PC-9 (cell line): Measurements from ENCODE around the gene PARD6B. TPM values are rescaled to one million over a fixed set of nuclear protein-coding genes. Genes with fewer than 3 reads are reported as not detected.

Experiments
- BruUV-seq: library from RNA; stranded (reverse); fragments of 400-500 nt; replicated peaks from 2 replicates; lab custom pipeline; 2021; lab: Mats Ljungman, UMichigan
- CTCF ChIA-PET: fragments of 300-600 bp; sonication (Branson Sonifier 250); formaldehyde crosslinking; loops from one replicate; lab custom pipeline; 2022; ENCODE audit warnings: antibody characterized with exemption; lab: Charles Lee
- POLR2A ChIA-PET: fragments of 300-600 bp; sonication (Branson Sonifier 250); formaldehyde crosslinking; loops from one replicate; lab custom pipeline; 2022; ENCODE audit warnings: antibody characterized with exemption; ENCODE audit not compliant: unreplicated experiment; lab: Charles Lee
- DNase-seq, 2 experiments: peaks; one replicate each; pipeline versions ENCODE4 v3.0.0 to v3.0.0-alpha.2; 2015 to 2022; ENCODE audit warnings: mixed read lengths in 1 of 2
- H2AFZ ChIP-seq: fragments of 200-600 bp; sonication (generic); 2 replicates; pipeline ENCODE4 v1.8.1; 2017; ENCODE audit warnings: antibody characterized with exemption
- H3F3A ChIP-seq: fragments of 200-600 bp; sonication (generic); 2 replicates; pipeline ENCODE4 v1.8.1; 2017; ENCODE audit warnings: antibody characterized with exemption, mild to moderate bottlenecking, low read depth; ENCODE audit not compliant: insufficient read depth
- H3K27ac ChIP-seq: fragments of 200-600 bp; sonication (generic); 2 replicates; pipeline ENCODE4 v1.6.1; 2016; ENCODE audit warnings: mixed run types
- H3K27me3 ChIP-seq: fragments of 200-600 bp; sonication (generic); 2 replicates; pipeline ENCODE4 v1.6.1; 2016; ENCODE audit warnings: low read depth, mixed run types; ENCODE audit not compliant: insufficient read depth
- H3K36me3 ChIP-seq: fragments of 200-600 bp; sonication (generic); 2 replicates; pipeline ENCODE4 v1.6.1; 2016; ENCODE audit warnings: low read depth, mixed run types
- H3K4me1 ChIP-seq: fragments of 200-600 bp; sonication (generic); replicated peaks from 2 replicates; pipeline ENCODE4 v1.6.1; 2016; ENCODE audit warnings: mixed run types; ENCODE audit not compliant: insufficient read depth
- H3K4me2 ChIP-seq: fragments of 200-600 bp; sonication (generic); 2 replicates; pipeline ENCODE4 v1.6.1; 2017; ENCODE audit warnings: mixed run types
- H3K4me3 ChIP-seq: fragments of 200-600 bp; sonication (generic); 2 replicates; pipeline ENCODE4 v1.6.1; 2016; ENCODE audit warnings: mixed run types
- H3K79me2 ChIP-seq: fragments of 200-600 bp; sonication (generic); 2 replicates; pipeline ENCODE4 v1.6.1; 2017; ENCODE audit warnings: low read depth, mixed run types
- H3K9me2 ChIP-seq: fragments of 200-600 bp; sonication (generic); 2 replicates; pipeline ENCODE4 v1.8.1; 2017; ENCODE audit warnings: mild to moderate bottlenecking; ENCODE audit not compliant: insufficient read depth
- H3K9me3 ChIP-seq: fragments of 200-600 bp; sonication (generic); 2 replicates; pipeline ENCODE4 v1.8.1; 2016; ENCODE audit warnings: low read depth; ENCODE audit not compliant: insufficient read depth
- H4K20me1 ChIP-seq: fragments of 200-600 bp; sonication (generic); 2 replicates; pipeline ENCODE4 v1.8.1; 2017; ENCODE audit not compliant: insufficient read depth
- EZH2 ChIP-seq: fragments of 200-600 bp; sonication (generic); IDR thresholded peaks from 2 replicates; pipeline ENCODE4 v1.8.0; 2017; ENCODE audit warnings: antibody characterized with exemption, low read depth
- intact Hi-C: fragments of 100-400 bp; cut with micrococcal nuclease; formaldehyde crosslinking; loops from one replicate; pipeline ENCODE4 v1.10.0; 2022; ENCODE audit not compliant: unreplicated experiment
- total RNA-seq: library from RNA; stranded (reverse); gene quantifications from 2 replicates; pipeline ENCODE4 v1.2.3, GENCODE V29; 2021
- TF ChIP-seq, protein P1 (sequence below): fragments of 200-600 bp; sonication (generic); conservative IDR thresholded peaks from 2 replicates; pipeline ENCODE4 v1.6.1; 2017; ENCODE audit warnings: mixed run types, antibody characterized with exemption, mild to moderate bottlenecking, moderate library complexity

The PARD6B gene
- total RNA-seq, 1 experiment from 2014 or later: 52.2 TPM

DNA sequence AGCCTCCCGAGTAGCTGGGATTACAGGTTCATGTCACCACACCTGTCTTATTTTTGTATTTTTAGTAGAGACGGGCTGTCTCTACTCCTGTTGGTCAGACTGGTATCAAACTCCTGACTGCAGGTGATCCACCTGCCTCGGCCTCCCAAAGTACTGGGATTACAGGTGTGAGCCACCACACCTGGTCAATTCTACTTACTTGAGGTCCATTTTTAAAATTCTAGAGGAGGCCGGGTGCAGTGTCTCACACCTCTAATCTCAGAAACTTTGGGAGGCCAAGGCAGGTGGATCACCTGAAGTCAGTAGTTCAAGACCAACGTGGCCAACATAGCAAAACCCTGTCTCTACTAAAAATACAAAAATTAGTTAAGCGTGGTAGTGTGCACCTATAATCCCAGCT, 47.8 kb upstream of the PARD6B start:
- H3K4me1 ChIP-seq: peaks cover 25% of the 10 kb centered on the region
- H3K9me2 ChIP-seq: no peaks in the 10 kb centered on the region
- H3K27ac ChIP-seq: no peak overlapping the region
- no peaks in the 10 kb centered on the region for H4K20me1 ChIP-seq
- no peaks in the 10 kb centered on the region for H3K79me2 ChIP-seq
- H3K4me2 ChIP-seq: no peak overlapping the region
- BruUV-seq: no TSS peak
- ChIA-PET POLR2A (no interaction called here), CTCF (no interaction called here)
- H3K4me3 ChIP-seq: no peak overlapping the region
- peaks cover 24% of the 10 kb centered on the region for H3F3A ChIP-seq
- no peaks in the 10 kb centered on the region for H3K9me3 ChIP-seq
- H3K27me3 ChIP-seq: no peaks in the 10 kb centered on the region
- no peaks in the 10 kb centered on the region for H3K36me3 ChIP-seq
- DNase-seq: peak in 1 of 2 experiments; percentile 10
- intact Hi-C loops: no loop called here
- no peak overlapping the region for H2AFZ ChIP-seq
- TF ChIP-seq, protein P1, sequence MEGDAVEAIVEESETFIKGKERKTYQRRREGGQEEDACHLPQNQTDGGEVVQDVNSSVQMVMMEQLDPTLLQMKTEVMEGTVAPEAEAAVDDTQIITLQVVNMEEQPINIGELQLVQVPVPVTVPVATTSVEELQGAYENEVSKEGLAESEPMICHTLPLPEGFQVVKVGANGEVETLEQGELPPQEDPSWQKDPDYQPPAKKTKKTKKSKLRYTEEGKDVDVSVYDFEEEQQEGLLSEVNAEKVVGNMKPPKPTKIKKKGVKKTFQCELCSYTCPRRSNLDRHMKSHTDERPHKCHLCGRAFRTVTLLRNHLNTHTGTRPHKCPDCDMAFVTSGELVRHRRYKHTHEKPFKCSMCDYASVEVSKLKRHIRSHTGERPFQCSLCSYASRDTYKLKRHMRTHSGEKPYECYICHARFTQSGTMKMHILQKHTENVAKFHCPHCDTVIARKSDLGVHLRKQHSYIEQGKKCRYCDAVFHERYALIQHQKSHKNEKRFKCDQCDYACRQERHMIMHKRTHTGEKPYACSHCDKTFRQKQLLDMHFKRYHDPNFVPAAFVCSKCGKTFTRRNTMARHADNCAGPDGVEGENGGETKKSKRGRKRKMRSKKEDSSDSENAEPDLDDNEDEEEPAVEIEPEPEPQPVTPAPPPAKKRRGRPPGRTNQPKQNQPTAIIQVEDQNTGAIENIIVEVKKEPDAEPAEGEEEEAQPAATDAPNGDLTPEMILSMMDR: no peak
- no peak for TF ChIP-seq EZH2

DNA sequence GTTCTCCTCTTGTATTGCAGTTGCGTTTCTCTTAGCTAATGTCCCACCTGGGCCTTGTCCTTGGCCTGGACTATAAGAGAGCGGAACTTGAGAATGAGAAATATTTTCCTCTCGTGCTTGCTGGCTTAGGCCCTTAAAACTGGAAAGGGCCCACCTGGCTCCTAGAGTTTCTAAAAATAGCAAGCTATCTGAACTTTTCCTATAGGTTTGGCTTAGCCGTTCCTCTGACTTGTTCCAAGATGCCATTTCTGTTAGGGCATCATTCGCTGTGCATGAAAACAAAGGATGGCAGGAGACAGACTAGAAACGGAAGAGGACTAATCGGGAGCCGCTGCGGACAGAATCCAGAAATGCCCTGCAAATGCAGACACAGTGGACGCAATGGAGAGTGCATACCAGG, 44.6 kb upstream of the PARD6B start:
- DNase-seq: peak in 1 of 2 experiments; percentile 17
- Histone ChIP-seq H3K9me2 (no peaks in the 10 kb centered on the region), H3F3A (peaks cover 17% of the 10 kb centered on the region; the same call in 1 of the 2 replicates), H3K36me3 (no peaks in the 10 kb centered on the region), H3K79me2 (no peaks in the 10 kb centered on the region), H2AFZ (no peak overlapping the region), H3K4me1 (peaks cover 20% of the 10 kb centered on the region), H3K27ac (no peak overlapping the region), H3K9me3 (no peaks in the 10 kb centered on the region), H3K4me3 (no peak overlapping the region), H3K4me2 (no peak overlapping the region), H4K20me1 (no peaks in the 10 kb centered on the region), H3K27me3 (no peaks in the 10 kb centered on the region)
- BruUV-seq: no TSS peak
- intact Hi-C loops: no loop called here
- ChIA-PET POLR2A (no interaction called here), CTCF (no interaction called here)
- TF ChIP-seq EZH2: no peak
- TF ChIP-seq, protein P1: no peak

DNA sequence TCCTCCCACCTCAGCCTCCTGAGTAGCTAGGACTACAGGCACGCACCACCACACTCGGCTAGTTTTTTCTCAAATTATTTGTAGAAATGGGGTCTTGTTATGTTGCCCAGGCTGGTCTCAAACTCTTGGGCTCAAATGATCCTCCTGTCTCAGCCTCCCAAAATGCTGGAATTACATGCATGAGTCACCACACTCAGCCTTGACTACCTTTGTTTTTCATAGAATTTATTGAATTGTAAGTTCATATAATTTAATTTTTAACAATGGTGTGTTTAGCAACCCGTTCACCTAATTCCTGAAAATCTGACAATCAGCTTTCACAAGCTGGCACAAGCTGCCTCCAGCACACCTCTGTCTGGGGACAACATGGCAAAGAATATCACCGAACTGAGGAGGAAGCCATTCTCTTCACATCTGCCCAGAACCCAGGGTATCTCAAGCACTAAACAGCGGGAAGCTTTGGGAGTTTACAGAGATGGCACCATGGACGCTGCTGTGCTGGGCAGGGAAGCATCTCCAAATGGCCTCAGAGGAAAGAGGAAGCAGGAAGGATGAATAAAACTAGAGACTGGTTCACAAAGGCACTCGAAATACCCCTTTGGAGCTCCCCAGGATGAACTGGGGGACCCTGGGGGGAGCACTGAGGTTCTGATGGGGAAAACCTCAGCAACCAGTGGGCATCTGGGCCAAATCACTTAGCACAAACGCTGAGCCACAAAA, 43.0 kb upstream of the PARD6B start:
- no peaks in the 10 kb centered on the region for H3K27me3 ChIP-seq
- no peak overlapping the region for H2AFZ ChIP-seq
- H3K27ac ChIP-seq: no peak overlapping the region
- H3K4me1 ChIP-seq: peaks cover 25% of the 10 kb centered on the region
- H3K36me3 ChIP-seq: no peaks in the 10 kb centered on the region
- CTCF ChIA-PET: interaction anchor here (0.6 kb wide), 1 partner anchor 10 kb away, joined by 3 read pairs; no protein-coding TSS in a partner anchor
- H3F3A ChIP-seq: peaks cover 25% of the 10 kb centered on the region; the same call in 1 of the 2 replicates
- no peaks in the 10 kb centered on the region for H3K79me2 ChIP-seq
- no peaks in the 10 kb centered on the region for H3K9me3 ChIP-seq
- intact Hi-C loops: no loop called here
- no TSS peak for BruUV-seq
- no peak overlapping the region for H3K4me2 ChIP-seq
- POLR2A ChIA-PET: no interaction called here
- H4K20me1 ChIP-seq: no peaks in the 10 kb centered on the region
- no peak overlapping the region for H3K4me3 ChIP-seq
- DNase-seq: peak in 1 of 2 experiments; percentile 24
- no peak for TF ChIP-seq EZH2
- TF ChIP-seq, protein P1: no peak
- no peaks in the 10 kb centered on the region for H3K9me2 ChIP-seq
